GM15510 (cell line): ENCODE data around the gene DNAH12.

Experiments
- POLR2A ChIP-seq: IDR thresholded peaks from 3 replicates; pipeline ENCODE4 v1.6.1; 2011; ENCODE audit warnings: borderline replicate concordance; ENCODE audit not compliant: insufficient read length; ENCODE audit errors: extremely low read depth

The DNAH12 gene, protein sequence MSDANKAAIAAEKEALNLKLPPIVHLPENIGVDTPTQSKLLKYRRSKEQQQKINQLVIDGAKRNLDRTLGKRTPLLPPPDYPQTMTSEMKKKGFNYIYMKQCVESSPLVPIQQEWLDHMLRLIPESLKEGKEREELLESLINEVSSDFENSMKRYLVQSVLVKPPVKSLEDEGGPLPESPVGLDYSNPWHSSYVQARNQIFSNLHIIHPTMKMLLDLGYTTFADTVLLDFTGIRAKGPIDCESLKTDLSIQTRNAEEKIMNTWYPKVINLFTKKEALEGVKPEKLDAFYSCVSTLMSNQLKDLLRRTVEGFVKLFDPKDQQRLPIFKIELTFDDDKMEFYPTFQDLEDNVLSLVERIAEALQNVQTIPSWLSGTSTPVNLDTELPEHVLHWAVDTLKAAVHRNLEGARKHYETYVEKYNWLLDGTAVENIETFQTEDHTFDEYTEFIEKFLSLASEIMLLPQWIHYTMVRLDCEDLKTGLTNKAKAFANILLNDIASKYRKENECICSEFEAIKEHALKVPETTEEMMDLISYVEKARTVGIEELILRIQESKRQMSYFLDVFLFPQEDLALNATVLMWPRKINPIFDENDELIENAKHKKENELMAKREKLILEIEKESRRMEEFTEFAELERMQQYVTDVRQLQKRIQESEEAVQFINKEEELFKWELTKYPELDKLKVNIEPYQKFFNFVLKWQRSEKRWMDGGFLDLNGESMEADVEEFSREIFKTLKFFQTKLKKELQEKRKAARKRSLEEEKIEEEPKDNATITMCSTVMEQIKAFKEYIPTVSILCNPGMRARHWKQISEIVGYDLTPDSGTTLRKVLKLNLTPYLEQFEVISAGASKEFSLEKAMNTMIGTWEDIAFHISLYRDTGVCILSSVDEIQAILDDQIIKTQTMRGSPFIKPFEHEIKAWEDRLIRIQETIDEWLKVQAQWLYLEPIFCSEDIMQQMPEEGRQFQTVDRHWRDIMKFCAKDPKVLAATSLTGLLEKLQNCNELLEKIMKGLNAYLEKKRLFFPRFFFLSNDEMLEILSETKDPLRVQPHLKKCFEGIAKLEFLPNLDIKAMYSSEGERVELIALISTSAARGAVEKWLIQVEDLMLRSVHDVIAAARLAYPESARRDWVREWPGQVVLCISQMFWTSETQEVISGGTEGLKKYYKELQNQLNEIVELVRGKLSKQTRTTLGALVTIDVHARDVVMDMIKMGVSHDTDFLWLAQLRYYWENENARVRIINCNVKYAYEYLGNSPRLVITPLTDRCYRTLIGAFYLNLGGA (N-terminal part only)

GRCh38 chr3:57544181-57545125, at the start of gene DNAH12:
TSS of gene DNAH12 (minus strand) at chr3:57544344. CDS start at chr3:57542870, 1,474 bp downstream.
- TF ChIP-seq POLR2A = no peak

GRCh38 chr3:57592306-57592705, 48.2 kb upstream of the DNAH12 start:
- TF ChIP-seq POLR2A = no peak

- TF ChIP-seq POLR2A = no peak
Measured at GRCh38 chr3:57587905-57588304, 43.8 kb upstream of the DNAH12 start.

DNA sequence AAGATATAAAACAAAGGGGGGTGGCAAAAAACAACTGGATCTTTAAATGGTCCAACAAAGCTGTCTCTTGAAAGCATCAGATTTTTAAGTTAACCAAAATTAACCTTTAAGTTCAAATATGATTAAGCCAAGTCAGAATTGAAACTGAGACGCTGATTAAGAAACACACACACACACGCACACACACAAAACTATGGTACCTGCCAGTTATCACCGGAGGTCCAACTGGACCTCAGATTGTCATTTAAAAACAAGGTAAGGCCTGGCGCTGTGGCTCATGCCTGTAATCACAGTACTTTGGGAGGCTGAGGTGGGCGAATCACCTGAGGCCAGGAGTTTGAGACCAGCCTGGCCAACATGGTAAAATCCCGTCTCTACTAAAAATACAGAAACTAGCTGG, 42.6 kb upstream of the DNAH12 start:
- TF ChIP-seq POLR2A = no peak

DNA sequence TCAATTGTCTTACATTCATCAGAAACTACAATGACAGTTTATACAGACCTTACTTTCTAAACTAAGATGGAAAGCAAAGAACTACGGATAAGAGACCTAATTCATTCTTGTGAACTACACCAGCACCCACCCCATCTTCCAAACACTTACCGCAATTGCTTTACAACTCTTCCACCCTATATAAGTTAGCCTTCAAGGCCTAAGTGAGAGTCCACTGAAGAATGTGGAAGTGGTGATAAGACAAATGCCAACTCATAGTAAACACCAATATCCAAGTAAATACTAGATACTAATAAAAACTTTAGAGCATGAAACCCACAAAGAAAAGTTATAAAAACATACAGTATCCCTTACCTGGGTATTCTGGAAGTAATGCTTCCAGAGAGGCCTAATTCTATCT, 39.4 kb upstream of the DNAH12 start:
- TF ChIP-seq POLR2A = no peak

- no peak for TF ChIP-seq POLR2A
Measured at GRCh38 chr3:57582474-57583168, 38.5 kb upstream of the DNAH12 start.

- no peak for TF ChIP-seq POLR2A
Measured at GRCh38 chr3:57577801-57578200, 33.7 kb upstream of the DNAH12 start.

DNA sequence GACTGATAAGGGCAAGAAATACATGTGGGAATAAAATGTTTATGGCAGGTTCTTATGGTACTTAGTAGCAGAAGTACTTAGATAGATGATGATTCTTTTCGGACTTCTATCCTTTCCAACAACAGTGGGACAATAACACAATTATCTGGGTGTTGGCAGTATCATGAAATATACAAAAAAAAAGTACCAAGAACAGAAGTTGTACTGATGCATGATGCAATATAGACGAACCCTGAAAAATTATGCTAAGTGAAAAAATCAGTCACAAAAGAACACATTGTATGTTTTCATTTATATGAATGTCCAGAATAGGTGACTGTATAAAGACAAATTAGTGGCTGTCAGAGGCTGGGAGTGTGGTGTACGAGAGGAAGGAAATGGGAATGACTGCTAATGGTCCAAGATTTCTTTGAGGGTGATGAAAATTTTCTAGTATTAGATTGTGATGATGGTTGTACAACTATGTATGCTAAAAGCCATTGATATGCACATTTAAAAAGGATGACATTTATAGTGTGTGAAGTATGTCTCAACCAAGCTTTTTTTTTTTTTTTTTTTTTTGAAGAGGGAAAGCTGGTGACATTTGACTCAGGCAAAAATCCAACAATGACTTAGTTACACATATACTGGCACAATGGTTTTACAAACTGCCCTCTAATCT, 32.0 kb upstream of the DNAH12 start:
- TF ChIP-seq POLR2A = no peak

DNA sequence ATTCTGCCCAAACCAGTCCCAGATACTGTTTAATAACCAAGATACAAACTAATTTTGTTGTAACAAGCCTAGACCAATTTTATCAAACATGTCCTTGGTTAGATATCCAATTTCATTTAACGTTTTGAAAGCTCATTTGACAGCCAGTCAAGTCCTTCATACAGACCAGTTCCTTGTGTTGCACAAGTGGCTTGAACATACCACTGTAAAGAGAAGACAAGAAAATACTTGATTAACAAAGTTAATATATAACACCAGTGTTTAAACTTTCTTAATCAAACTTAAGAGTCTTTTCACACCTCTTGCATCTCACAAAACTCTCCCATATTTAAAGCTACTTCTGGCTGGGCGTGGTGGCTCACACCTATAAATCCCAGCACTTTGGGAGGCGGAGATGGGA, 28.0 kb upstream of the DNAH12 start:
- no peak for TF ChIP-seq POLR2A

- TF ChIP-seq POLR2A = no peak
Measured at GRCh38 chr3:57570878-57571277, 26.7 kb upstream of the DNAH12 start.

- no peak for TF ChIP-seq POLR2A
Measured at GRCh38 chr3:57569859-57570450, 25.8 kb upstream of the DNAH12 start.

DNA sequence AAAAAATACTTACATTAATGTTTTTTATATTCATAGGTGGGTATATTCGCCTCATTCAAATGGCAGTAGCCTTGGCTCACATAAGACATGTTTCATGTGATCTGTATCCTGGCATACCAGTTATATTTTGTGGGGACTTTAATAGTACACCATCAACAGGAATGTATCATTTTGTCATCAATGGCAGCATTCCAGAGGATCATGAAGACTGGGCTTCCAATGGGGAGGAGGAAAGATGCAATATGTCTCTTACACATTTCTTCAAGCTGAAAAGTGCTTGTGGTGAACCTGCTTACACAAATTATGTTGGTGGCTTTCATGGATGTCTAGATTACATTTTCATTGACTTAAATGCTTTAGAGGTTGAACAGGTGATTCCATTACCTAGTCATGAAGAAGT, 15.4 kb upstream of the DNAH12 start:
- no peak for TF ChIP-seq POLR2A
